Loucy (cell line): ENCODE data around the gene GMEB2.

Experiments
- CTCF ChIP-seq: fragments of 200-600 bp; sonication (generic); conservative IDR thresholded peaks from 2 replicates; pipeline ENCODE4 v1.5.1; 2014; ENCODE audit warnings: mild to moderate bottlenecking, antibody characterized with exemption, low read length
- EZH2phosphoT487 ChIP-seq: fragments of 200-600 bp; IDR thresholded peaks from 2 replicates; pipeline ENCODE4 v1.6.1; 2018; ENCODE audit warnings: antibody characterized with exemption, mild to moderate bottlenecking, moderate library complexity, borderline replicate concordance

- TF ChIP-seq CTCF (no peak), EZH2phosphoT487 (no peak)
These were observed 69.4 kb downstream of the GMEB2 start for GRCh38 chr20:63557481-63557891.
